AG04450 (cell line): ENCODE results near the gene SLC9A1. TPM values are rescaled to one million over a fixed set of nuclear protein-coding genes. Genes with fewer than 3 reads are reported as not detected.

Experiments used
- CTCF ChIA-PET: fragments of 300-600, 350-600 bp; formaldehyde crosslinking; extraction: SDS; loops from one replicate; lab custom pipeline; 2022; ENCODE audit warnings: antibody characterized with exemption, inconsistent platforms; lab: Charles Lee
- POLR2A ChIA-PET: fragments of 350-600 bp; formaldehyde crosslinking; extraction: SDS; loops from one replicate; lab custom pipeline; 2021; ENCODE audit warnings: antibody characterized with exemption, inconsistent platforms; lab: Yijun Ruan, JAX
- DNase-seq: peaks from one replicate; pipeline ENCODE4 v3.0.0-alpha.2; 2011; ENCODE audit warnings: low read depth, low spot score
- H3K27ac ChIP-seq: one replicate; pipeline ENCODE4 v1.5.1; 2012; ENCODE audit warnings: low read depth, low read length, control low read depth
- H3K27me3 ChIP-seq: one replicate; pipeline ENCODE4 v1.6.0; 2012; ENCODE audit warnings: low read length; ENCODE audit not compliant: control insufficient read depth, insufficient read depth
- H3K4me3 ChIP-seq: 2 replicates; pipeline ENCODE4 v1.5.1; 2011; ENCODE audit warnings: mild to moderate bottlenecking, low read depth, low read length, control low read depth
- H3K9me3 ChIP-seq: 2 replicates; pipeline ENCODE4 v1.5.1; 2012; ENCODE audit warnings: low read length; ENCODE audit not compliant: control insufficient read depth, insufficient read depth
- CTCF ChIP-seq: IDR thresholded peaks from 2 replicates; pipeline ENCODE4 v1.5.1; 2011; ENCODE audit warnings: low read depth, low read length, control low read depth, inconsistent platforms
- polyA plus RNA-seq: library from polyadenylated mRNA; depleted of rRNA; stranded (reverse); fragments of >200 nt; gene quantifications from 2 replicates; pipeline ENCODE4 v1.2.3, GENCODE V29; 2011

The SLC9A1 gene
- polyA plus RNA-seq, 1 experiment, result 10.8 TPM

GRCh38 chr1:27108588-27108987 lies 46.3 kb downstream of the SLC9A1 start:
- CTCF ChIA-PET, result interaction anchor here (1.2 to 2.0 kb wide), 2 partner anchors 176 to 188 kb away, joined by 3 to 13 read pairs; no protein-coding TSS in a partner anchor
- POLR2A ChIA-PET, result no interaction called here
- H3K9me3 ChIP-seq, result no peaks in the 10 kb centered on the region
- H3K27ac ChIP-seq, result no peak overlapping the region
- H3K4me3 ChIP-seq, result no peak overlapping the region
- no peak for TF ChIP-seq CTCF
- H3K27me3 ChIP-seq, result no peaks in the 10 kb centered on the region
- no peak for DNase-seq

GRCh38 chr1:27106561-27107323 lies 48.2 kb downstream of the SLC9A1 start:
- POLR2A ChIA-PET, result no interaction called here
- CTCF ChIA-PET, result no interaction called here
- Histone ChIP-seq H3K4me3 (no peak overlapping the region), H3K9me3 (no peaks in the 10 kb centered on the region), H3K27ac (no peak overlapping the region), H3K27me3 (no peaks in the 10 kb centered on the region)
- no peak for DNase-seq
- TF ChIP-seq CTCF, result no peak

GRCh38 chr1:27105018-27105417 lies 49.9 kb downstream of the SLC9A1 start:
- no peaks in the 10 kb centered on the region for H3K9me3 ChIP-seq
- no peak for DNase-seq
- ChIA-PET POLR2A (no interaction called here), CTCF (interaction anchor here (0.8 to 7.1 kb wide), 4 partner anchors 107 to 195 kb away, joined by 3 to 112 read pairs (median 13); no protein-coding TSS in a partner anchor)
- TF ChIP-seq CTCF, result no peak
- H3K27me3 ChIP-seq, result no peaks in the 10 kb centered on the region
- no peak overlapping the region for H3K4me3 ChIP-seq
- H3K27ac ChIP-seq, result peak overlapping the region; percentile 31

GRCh38 chr1:27103498-27103897 lies 51.4 kb downstream of the SLC9A1 start:
- Histone ChIP-seq H3K4me3 (no peak overlapping the region), H3K9me3 (no peaks in the 10 kb centered on the region), H3K27ac (no peak overlapping the region), H3K27me3 (no peaks in the 10 kb centered on the region)
- CTCF ChIA-PET, result interaction anchor here (0.9 to 13.2 kb wide), 9 partner anchors 12 to 197 kb away, joined by 3 to 348 read pairs (median 6); no protein-coding TSS in a partner anchor
- DNase-seq, result no peak
- TF ChIP-seq CTCF, result no peak
- POLR2A ChIA-PET, result interaction anchor here (0.7 kb wide), 1 partner anchor 67 kb away, joined by 4 read pairs; no protein-coding TSS in a partner anchor
